Right lobe of liver (tissue), 6 donors: ENCODE results near the gene TGFB1. TPM values are rescaled to one million over a fixed set of nuclear protein-coding genes. Genes with fewer than 3 reads are reported as not detected.

Source experiments
- ATAC-seq, 4 donors: fragments of 200-7000 bp; cut with Tn5 transposase; one replicate each; pipeline ENCODE4 v1.9.1; 2020; ENCODE audit warnings: mild to moderate bottlenecking in 4 of 4, moderate library complexity in 4 of 4
- DNase-seq, 3 donors: peaks; one replicate each; pipeline ENCODE4 v3.0.0-alpha.2; 2020
- H3K27ac ChIP-seq, 3 donors: fragments of 200-600 bp; one replicate each; pipeline ENCODE4 v1.8.0; 2022
- H3K27me3 ChIP-seq, 2 donors: fragments of 200-600 bp; one replicate each; pipeline ENCODE4 v1.8.0; 2022
- H3K36me3 ChIP-seq, 4 donors: fragments of 200-600 bp; sonication (generic) in 1 of 4; one replicate each; pipeline versions ENCODE4 v1.5.1 to v1.8.0; 2017 to 2022; ENCODE audit warnings: control low read depth in 1 of 4
- H3K4me1 ChIP-seq, 4 donors: fragments of 200-600 bp; sonication (generic) in 1 of 4; one replicate each; pipeline versions ENCODE4 v1.5.1 to v1.8.0; 2017 to 2022; ENCODE audit warnings: control low read depth in 1 of 4
- H3K4me3 ChIP-seq, 3 donors: fragments of 200-600 bp; one replicate each; pipeline ENCODE4 v1.8.0; 2022
- H3K9me3 ChIP-seq, 4 donors: fragments of 200-600 bp; sonication (generic) in 1 of 4; one replicate each; pipeline versions ENCODE4 v1.5.1 to v1.8.0; 2017 to 2022; ENCODE audit warnings: control low read depth in 1 of 4
- POLR2A ChIP-seq: fragments of 450-650 bp; IDR thresholded peaks from one replicate; pipeline ENCODE4 v1.6.1; 2017; ENCODE audit warnings: antibody characterized with exemption, mild to moderate bottlenecking
- WGBS: methylation state at CpG from one replicate; pipeline ENCODE4 v1.1.6; 2018; ENCODE audit warnings: low coverage, low lambda C conversion rate; ENCODE audit not compliant: insufficient coverage; ENCODE audit errors: missing lambda C conversion rate; 5-methylcytosine and 5-hydroxymethylcytosine counted together
- intact Hi-C, 2 donors: fragments of 100-400 bp; cut with DNase I; formaldehyde crosslinking; loops; one replicate each; pipeline versions ENCODE4 v1.11.2 to v1.14.1; 2022
- total RNA-seq, 6 experiments: library from RNA; depleted of rRNA in 2 of 6; stranded (reverse); fragments of >200 nt in 2 of 6; fragmentation: NEBNext Ultra II Directional in 3 of 6; extraction: Animal tissue kit (Norgen Biotek cat#: 25700) in 3 of 6; gene quantifications; one replicate each; pipeline versions ENCODE4 v1.1.0 to v1.2.4, GENCODE V29; 2016 to 2023
- TF ChIP-seq, protein P1 (sequence below), 4 donors: fragments of 200-600 bp in 3 of 4; fragments of 450-650 bp in 1 of 4; IDR thresholded peaks; one replicate each; pipeline versions ENCODE4 v1.5.1 to v1.8.0; 2016 to 2022; ENCODE audit warnings: antibody characterized with exemption in 4 of 4, mild to moderate bottlenecking in 2 of 4
- donor health status: DM: no; HTN: yes; CAD: no.
- donor health status: DM: no; HTN: no; CAD: no.
- donor health status: DM: no; HTN: no; CAD: no.
- donor health status: DM: no; HTN: yes; CAD: no.
- donor health status: DM: no; HTN: yes; CAD: no.

The TGFB1 gene
- total RNA-seq, 6 experiments from 2014 or later = 4.9 to 19.1 (median 8.5) TPM

GRCh38 chr19:41398598-41398997, 44.9 kb upstream of the TGFB1 start:
- no peaks in the 10 kb centered on the region for H3K36me3 ChIP-seq
- peaks cover 0 to 28% (median 4%) of the 10 kb centered on the region in 4 donors for H3K4me1 ChIP-seq
- ATAC-seq = no peak
- 31% methylated on average over 2 of the region's 3 CpGs for WGBS
- H3K4me3 ChIP-seq = peak overlapping the region; percentile 95 to 96 (median 95)
- no peaks in the 10 kb centered on the region for H3K9me3 ChIP-seq
- DNase-seq = no peak
- no peaks in the 10 kb centered on the region for H3K27me3 ChIP-seq
- intact Hi-C loops = no loop called here
- H3K27ac ChIP-seq = no peak overlapping the region
- TF ChIP-seq, protein P1, sequence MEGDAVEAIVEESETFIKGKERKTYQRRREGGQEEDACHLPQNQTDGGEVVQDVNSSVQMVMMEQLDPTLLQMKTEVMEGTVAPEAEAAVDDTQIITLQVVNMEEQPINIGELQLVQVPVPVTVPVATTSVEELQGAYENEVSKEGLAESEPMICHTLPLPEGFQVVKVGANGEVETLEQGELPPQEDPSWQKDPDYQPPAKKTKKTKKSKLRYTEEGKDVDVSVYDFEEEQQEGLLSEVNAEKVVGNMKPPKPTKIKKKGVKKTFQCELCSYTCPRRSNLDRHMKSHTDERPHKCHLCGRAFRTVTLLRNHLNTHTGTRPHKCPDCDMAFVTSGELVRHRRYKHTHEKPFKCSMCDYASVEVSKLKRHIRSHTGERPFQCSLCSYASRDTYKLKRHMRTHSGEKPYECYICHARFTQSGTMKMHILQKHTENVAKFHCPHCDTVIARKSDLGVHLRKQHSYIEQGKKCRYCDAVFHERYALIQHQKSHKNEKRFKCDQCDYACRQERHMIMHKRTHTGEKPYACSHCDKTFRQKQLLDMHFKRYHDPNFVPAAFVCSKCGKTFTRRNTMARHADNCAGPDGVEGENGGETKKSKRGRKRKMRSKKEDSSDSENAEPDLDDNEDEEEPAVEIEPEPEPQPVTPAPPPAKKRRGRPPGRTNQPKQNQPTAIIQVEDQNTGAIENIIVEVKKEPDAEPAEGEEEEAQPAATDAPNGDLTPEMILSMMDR (IDR thresholded peaks at IDR 0.05) = no peak
- no peak for TF ChIP-seq POLR2A

DNA sequence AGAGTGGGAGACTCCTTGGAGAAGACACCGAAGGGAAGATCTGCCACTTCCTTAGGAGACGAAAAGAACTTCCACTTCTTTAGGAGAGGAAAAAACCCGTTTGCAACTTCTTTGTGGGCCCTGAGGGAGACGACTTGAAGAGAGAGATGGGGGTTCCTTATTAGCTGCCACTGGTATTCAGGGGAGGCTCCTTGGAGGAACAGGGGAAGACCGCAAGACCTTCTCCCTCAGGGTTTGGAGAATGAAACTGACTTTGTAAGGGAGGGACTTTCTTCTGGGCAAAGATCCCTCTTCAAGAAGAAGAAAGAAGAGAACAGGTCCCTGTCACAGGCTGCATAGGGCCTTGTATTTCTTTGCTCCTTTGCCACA, 44.3 kb upstream of the TGFB1 start:
- ATAC-seq = no peak
- no peaks in the 10 kb centered on the region for H3K27me3 ChIP-seq
- H3K36me3 ChIP-seq = no peaks in the 10 kb centered on the region
- no peak for DNase-seq
- TF ChIP-seq, protein P1 (IDR thresholded peaks at IDR 0.05) = no peak
- no peak for TF ChIP-seq POLR2A
- 0% methylated on average over 5 of the region's 5 CpGs for WGBS
- H3K4me1 ChIP-seq = peaks cover 0 to 23% (median 4%) of the 10 kb centered on the region in 4 donors
- intact Hi-C loops = no loop called here
- H3K27ac ChIP-seq = peak overlapping the region; percentile 94 to 97 (median 97)
- no peaks in the 10 kb centered on the region for H3K9me3 ChIP-seq
- H3K4me3 ChIP-seq = peak overlapping the region; percentile 95 to 96 (median 95)

- no peaks in the 10 kb centered on the region for H3K9me3 ChIP-seq
- TF ChIP-seq POLR2A = no peak
- TF ChIP-seq, protein P1 (IDR thresholded peaks at IDR 0.05) = no peak
- 0% methylated on average over 29 of the region's 50 CpGs for WGBS
- intact Hi-C loops = no loop called here
- H3K4me3 ChIP-seq = peak within 1 kb of the TSS; percentile 95 to 96 (median 95)
- H3K27me3 ChIP-seq = no peaks in the 10 kb centered on the region
- H3K27ac ChIP-seq = peak within 1 kb of the TSS; percentile 94 to 97 (median 97)
- H3K4me1 ChIP-seq = peaks cover 0 to 21% (median 4%) of the 10 kb centered on the region in 4 donors
- DNase-seq (peak; percentile 98 to 100 (median 99)), ATAC-seq (peak; percentile 96 to 98 (median 97))
- no peaks in the 10 kb centered on the region for H3K36me3 ChIP-seq
These were observed 43.6 kb upstream of the TGFB1 start, which contains the start of the genes BCKDHA and EXOSC5 for GRCh38 chr19:41397086-41398049. Gene BCKDHA (plus strand): TSS chr19:41397818. CDS start chr19:41397828, 10 bp downstream. Gene EXOSC5 (minus strand): TSS chr19:41397359. CDS start chr19:41397328, 31 bp downstream.

DNA sequence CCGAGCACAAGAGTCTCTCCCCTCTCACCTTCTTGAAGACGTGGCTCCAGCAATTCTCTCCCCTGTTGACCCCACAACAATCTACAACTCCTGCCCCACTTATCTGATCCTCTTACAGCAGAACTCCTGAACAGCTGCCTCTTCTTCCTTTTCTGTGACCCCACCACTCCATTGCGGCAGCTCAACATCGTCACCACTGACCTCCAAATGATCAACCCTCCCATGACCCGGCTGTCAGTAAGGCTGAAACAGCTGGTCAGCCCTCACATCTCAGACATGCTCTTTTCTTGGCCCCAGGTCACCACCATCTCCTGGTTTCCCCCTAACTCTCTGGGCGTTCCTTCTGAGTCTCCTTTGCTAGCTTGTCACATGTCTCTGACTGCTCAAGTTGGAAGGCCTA, 41.6 kb upstream of the TGFB1 start:
- 66% methylated on average over 5 of the region's 6 CpGs for WGBS
- ATAC-seq = no peak

More for the DNA sequence above, 41.6 kb upstream of the TGFB1 start:
- Histone ChIP-seq H3K4me1 (peaks cover 0 to 21% (median 4%) of the 10 kb centered on the region in 4 donors), H3K27me3 (no peaks in the 10 kb centered on the region), H3K9me3 (no peaks in the 10 kb centered on the region), H3K27ac (no peak overlapping the region), H3K36me3 (peaks cover 0 to 15% (median under 1%) of the 10 kb centered on the region in 4 donors), H3K4me3 (no peak overlapping the region)
- no peak for DNase-seq
- TF ChIP-seq POLR2A = no peak
- TF ChIP-seq, protein P1 (IDR thresholded peaks at IDR 0.05) = no peak
- intact Hi-C loops = no loop called here
